Left ventricle myocardium superior (tissue), 1 donor: ENCODE results near the gene SLC7A10. TPM values are rescaled to one million over a fixed set of nuclear protein-coding genes. Genes with fewer than 3 reads are reported as not detected.
A peak's percentile ranks its signal among the peaks of the same experiment; 100 is the strongest.

Experiments
- ATAC-seq: fragments of 200-7000 bp; cut with Tn5 transposase; one replicate; pipeline ENCODE4 v1.9.1; 2020; ENCODE audit warnings: mild to moderate bottlenecking, moderate library complexity
- DNase-seq: peaks from one replicate; pipeline ENCODE4 v3.0.0-alpha.2; 2020
- intact Hi-C: fragments of 100-400 bp; cut with micrococcal nuclease; formaldehyde crosslinking; loops from one replicate; pipeline ENCODE4 v1.11.0; 2022
- total RNA-seq: library from RNA; stranded (reverse); fragmentation: NEBNext Ultra II Directional; extraction: Animal tissue kit (Norgen Biotek cat#: 25700); gene quantifications from one replicate; pipeline ENCODE4 v1.2.1, GENCODE V29; 2021
- donor health status: DM: no; HTN: yes; CAD: no; lungs with severe emphysema.

Gene SLC7A10
- total RNA-seq, 1 donor from 2014 or later = not detected

DNA sequence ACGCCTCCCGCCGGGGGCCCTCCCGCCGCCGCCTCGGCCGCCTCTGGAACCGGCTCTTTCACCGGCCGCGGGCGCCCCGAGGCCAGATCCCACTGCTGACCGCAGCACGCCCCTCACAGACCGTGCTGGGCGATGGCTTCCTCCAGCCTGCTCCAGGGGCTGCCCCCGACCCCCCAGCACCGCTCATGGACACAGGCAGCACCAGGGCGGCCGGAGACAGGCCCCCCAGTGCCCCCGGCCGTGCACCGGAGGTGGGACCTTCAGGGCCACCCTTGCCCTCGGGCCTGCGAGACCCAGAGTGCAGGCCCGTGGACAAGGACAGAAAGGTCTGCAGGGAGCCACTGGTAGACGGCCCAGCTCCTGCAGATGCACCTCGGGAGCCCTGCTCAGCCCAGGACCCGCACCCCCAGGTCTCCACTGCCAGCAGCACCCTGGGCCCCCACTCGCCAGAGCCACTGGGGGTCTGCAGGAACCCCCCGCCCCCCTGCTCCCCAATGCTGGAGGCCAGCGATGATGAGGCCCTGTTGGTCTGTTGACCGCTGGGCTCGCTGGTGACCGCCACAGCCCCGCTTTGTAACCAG, 18.5 kb downstream of the SLC7A10 start:
- ATAC-seq = no peak
- intact Hi-C loops = no loop called here

DNA sequence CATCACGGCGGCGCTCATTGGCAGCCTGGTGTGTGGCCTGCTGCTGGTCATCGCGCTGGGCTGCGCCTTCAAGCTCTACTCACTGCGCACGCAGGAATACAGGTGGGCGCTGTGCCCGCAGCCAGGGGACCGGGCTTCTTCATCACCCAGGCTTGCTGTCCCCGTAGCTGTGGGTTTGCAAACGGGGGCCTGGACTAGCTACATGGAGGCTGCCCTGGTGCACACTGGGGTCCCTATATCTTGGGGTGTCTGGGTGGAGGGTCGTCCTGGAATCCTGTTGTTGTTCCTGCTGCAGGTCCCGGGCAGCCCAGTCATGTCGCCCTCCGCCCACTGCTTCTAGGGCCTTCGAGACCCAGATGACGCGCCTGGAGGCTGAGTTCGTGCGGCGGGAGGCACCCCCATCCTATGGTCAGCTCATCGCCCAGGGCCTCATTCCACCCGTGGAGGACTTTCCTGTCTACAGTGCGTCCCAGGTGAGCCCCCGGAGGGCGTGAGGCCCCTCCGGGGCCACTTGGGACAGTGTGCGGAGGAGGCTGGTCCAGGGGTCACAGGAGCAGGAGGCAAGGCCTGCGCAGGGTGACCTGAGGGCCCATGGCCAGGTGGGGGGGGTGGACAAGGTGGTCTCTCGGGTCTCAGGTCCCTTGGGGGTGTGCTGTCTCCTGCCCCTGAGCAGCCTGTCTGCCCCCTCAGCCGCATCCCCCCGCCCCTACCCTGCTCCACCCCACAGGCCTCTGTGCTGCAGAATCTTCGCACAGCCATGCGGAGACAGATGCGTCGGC, 19.2 kb downstream of the SLC7A10 start:
- intact Hi-C loops = no loop called here
- no peak for DNase-seq
- ATAC-seq = no peak

More for the DNA sequence above, 18.5 kb downstream of the SLC7A10 start:
- no peak for DNase-seq

DNA sequence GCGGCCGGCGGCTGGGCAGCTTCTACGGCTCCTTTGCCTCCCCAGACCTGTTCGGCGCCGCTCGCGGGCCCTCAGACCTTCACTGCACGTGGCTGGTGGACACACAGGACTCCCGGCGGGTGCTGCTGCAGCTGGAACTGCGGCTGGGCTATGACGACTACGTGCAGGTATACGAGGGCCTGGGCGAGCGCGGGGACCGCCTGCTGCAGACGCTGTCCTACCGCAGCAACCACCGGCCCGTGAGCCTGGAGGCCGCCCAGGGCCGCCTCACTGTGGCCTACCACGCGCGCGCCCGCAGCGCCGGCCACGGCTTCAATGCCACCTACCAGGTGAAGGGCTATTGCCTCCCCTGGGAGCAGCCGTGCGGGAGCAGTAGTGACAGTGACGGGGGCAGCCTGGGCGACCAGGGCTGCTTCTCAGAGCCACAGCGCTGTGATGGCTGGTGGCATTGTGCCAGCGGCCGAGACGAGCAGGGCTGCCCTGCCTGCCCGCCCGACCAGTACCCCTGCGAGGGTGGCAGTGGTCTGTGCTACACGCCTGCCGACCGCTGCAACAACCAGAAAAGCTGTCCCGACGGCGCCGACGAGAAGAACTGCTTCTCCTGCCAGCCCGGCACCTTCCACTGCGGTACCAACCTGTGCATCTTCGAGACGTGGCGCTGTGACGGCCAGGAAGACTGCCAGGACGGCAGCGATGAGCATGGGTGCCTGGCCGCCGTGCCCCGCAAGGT, 20.0 kb downstream of the SLC7A10 start:
- ATAC-seq (no peak), DNase-seq (no peak)
- intact Hi-C loops = no loop called here

DNA sequence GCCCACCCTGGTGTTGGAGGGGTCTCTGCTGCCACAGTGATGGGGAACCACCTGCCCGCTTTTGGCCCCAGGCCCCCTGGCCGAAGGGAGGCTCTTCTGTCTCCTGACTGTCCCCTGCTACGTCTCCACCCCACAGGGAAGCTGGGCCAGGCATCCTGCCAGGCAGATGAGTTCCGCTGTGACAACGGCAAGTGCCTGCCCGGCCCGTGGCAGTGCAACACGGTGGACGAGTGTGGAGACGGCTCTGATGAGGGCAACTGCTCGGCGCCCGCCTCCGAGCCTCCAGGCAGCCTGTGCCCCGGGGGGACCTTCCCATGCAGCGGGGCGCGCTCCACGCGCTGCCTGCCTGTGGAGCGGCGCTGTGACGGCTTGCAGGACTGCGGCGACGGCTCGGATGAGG, 20.5 kb downstream of the SLC7A10 start:
- ATAC-seq (no peak), DNase-seq (no peak)
- intact Hi-C loops = no loop called here

DNA sequence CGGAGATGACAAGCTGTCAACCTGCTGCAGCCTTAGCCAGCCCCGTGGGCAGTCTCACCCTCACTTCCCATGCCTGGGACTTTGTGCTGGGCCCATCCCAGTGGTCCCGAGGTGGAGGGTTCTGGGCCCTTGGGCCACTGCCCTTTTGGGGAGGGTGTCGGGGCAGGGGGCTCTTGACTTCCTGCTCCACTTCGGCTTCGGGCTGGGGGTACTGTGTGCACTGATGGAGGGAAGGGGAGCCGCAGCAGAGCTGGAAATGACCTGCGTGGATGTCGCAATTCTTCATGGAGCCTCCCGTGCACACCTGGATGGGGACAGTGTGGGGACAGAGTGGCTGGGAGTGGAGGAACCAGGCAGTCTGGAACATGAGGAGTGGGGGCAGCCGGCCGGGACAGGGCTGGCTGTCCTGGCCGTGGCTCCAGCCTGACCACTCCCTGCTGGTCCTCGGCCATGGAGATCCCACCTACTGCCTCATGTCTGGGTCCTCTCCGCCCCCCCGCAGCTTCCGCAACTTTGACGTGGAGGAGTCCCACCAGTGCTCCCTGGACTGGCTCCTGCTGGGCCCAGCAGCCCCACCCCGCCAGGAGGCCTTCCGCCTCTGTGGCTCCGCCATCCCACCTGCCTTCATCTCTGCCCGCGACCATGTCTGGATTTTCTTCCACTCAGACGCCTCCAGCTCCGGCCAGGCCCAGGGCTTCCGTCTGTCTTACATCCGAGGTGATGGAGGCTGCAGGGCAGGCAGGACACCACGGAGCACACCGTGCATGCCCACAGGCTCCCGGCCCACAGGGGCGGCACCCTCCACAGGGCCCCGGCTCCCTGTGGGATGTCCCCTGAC, 21.3 kb downstream of the SLC7A10 start:
- DNase-seq (no peak), ATAC-seq (no peak)
- intact Hi-C loops = no loop called here

DNA sequence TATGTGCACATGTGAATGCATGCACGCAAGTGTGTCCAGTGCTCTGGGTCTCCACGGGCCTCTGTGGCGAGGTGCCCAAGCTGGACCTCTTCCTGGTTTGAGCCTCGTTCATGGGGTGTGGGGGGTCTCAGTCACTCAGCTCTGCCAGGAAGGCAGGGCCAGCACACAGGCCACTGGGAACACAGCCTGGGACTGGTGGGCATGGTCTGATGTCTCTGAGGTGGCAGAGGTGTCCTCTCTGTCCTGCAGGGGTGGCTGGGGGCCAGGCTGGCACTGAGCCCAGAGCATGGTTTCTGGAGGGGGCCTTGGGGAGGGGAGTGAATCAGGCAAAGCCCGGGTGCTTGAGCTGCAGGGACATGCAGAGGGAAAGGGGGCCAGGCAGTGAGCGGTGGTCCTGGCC, 22.1 kb downstream of the SLC7A10 start:
- DNase-seq = no peak
- intact Hi-C loops = no loop called here
- ATAC-seq = no peak

DNA sequence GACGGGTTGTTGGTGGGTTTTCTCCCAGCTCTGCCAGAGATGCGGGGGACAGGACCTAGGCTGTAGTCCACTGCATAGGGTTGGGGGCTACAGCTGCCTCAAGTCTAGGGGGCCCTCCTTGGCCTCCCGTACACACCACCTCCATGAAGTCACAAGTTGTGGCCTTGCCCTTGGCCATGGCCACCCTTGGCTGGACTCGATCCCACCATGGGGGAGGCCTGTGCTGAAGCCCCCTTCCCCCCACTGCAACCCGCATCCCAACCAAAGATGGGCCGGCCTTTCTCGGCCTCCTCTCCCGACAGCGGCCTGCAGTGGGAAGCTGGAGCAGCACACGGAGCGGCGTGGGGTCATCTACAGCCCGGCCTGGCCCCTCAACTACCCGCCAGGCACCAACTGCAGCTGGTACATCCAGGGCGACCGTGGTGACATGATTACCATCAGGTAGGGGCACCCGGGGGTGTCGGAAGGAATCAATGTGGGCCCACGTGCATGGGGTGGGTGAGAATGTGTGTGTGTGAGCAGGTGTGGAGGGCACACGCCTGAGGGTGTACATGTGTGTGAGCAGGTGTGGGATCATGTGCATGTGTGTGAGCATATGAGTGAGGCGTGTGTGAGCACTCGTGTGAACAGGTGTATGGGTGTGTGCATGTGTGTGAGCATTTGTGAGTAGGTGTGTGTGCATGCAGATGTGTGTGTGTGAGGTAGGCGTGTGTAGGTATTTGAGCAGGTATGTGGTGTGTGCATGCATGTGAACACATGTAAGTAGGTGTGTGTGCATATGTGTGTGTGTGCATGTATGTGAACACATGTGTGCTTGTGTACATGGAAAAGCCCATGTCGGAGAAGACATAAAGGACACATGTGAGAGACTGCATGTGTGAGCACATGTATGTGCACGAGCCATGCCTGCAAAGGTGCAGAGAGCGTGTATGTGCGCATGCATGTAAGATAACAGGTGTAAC, 22.8 kb downstream of the SLC7A10 start:
- no peak for ATAC-seq
- intact Hi-C loops = no loop called here

DNA sequence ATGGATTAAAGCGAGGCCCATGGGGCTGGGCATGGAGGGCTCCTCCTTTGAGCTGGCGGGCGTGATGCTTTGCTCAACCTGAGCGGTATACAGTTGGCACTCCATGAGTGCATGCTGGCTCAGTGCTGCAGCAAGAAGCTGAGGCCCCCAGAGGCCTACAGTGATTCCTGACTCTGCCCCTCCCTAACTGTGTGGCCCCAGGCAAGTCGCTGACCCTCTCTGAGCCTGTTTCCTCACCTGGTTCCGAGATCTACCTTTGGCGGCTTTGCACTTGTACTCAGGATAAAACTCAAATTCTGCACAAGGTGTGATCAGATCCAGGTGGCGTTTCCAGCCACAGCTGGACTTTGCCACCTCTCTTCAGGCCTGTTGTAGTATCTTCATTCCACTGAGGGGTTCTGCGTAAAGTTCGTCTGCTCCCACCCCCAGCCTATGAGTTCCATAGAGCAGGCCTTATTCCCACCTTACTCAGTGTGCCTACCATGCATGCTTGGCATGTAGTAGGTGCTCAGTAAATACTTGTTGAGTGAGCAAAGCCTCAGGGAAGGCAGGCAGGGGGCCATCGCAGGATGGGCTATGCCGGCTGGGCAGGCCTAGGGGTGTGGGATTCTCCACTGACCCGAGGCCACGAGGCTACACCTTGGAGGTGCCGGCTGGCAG, 23.6 kb downstream of the SLC7A10 start:
- intact Hi-C loops = no loop called here
- no peak for ATAC-seq
- no peak for DNase-seq

More for the DNA sequence above, 22.8 kb downstream of the SLC7A10 start:
- DNase-seq = no peak

DNA sequence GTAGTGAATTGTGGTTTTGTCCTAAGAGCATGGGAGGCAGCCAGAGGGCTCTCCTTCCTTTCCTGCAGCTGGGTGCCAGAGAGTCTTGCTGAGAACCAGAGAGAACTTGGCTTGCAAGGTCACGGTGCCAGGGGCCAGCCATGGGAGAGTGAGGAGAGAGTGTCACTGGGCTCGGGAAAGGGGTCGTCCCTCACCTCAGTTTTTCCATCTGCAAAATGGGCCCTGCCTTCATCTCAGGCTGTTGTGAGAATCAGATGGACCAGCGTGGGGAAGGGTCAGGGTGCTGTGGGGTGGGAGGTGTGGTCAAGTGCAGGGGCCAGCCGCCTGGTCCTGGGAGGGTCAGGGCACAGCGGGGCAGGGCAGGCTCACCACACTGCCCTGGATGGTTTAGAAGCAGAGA, 24.2 kb downstream of the SLC7A10 start:
- intact Hi-C loops = no loop called here
- DNase-seq (no peak), ATAC-seq (no peak)

DNA sequence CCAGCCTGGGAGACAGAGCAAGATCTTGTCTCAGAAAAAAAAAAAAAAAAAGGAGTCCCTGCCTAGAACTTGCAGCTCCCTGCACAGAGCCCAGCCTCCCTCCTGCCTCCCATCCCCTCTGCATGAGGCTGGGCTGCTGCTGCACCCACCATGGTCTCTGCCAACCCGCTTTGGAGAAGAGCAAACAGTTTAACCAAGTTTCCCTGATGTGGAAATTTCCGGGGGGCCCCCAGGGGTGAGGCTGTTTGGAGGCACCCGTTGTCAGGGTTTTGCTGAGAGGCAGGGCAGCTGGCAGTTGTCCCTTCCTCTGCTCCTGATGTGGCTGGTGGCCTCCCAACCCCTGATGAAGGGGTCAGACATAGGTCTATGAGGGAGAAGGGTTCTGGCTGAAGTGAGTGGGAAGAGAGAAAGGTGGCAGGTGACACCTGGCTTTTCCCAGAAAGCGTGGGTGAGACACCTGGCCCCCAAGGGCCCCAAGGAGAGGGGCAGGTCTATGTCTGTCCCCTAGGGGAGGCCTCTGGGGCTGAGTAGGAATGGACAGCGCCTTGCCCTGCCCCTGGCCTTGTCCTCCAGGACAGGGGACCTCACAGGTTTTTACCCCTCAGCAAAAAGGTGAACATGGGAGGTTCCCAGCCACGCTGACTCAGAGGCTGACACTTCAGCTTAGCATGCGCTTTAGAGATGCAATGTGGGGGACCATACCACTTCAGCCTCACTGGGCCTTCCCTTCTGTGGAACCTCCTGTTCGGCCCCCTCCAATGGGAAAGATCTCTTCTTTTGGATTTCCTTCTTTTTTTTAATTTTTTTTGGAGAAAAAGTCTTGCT, 26.0 kb downstream of the SLC7A10 start:
- DNase-seq (no peak), ATAC-seq (no peak)
- intact Hi-C loops = no loop called here

DNA sequence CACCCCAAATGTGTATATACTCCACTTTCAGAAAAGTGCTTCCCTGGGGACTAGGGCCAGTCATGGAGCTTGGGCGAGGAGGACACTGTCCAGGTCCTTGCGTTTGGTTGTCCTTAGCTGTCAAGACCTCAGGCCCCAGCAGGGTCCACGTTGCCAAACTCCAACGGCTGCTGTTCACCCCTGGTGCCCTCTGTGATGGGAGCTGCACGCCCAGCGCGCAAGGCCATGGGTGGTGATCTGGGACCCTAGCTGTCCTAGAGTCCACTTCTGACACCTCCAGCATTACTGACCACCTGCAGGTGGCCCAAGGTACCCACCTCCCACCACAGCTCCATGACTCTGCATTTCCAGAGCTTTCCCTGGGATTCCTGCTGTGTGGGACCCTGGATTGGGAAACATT, 27.5 kb downstream of the SLC7A10 start:
- no peak for ATAC-seq
- DNase-seq = no peak
- intact Hi-C loops = no loop called here

DNA sequence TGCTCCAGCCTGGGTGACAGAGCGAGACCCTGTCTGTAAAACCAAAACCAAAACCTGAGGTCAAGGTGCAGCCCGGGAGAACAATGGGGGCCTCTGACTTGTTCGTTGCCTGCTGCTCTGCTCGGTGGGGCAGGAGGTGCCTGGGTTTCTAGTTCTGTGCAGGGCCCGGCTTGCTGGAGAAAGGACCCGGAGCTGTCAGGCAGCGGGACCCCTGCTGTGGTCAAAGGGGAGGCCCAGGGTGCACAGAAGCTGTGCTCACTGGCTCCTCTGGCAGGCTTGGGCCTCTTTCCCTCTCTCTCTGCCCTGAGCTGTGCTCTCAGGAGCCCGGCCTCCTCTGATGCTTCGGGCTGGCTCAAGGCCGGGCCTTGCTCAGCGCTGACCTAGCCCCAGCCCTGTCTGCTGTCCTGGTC, 28.1 kb downstream of the SLC7A10 start:
- intact Hi-C loops = no loop called here
- no peak for DNase-seq
- ATAC-seq = no peak

DNA sequence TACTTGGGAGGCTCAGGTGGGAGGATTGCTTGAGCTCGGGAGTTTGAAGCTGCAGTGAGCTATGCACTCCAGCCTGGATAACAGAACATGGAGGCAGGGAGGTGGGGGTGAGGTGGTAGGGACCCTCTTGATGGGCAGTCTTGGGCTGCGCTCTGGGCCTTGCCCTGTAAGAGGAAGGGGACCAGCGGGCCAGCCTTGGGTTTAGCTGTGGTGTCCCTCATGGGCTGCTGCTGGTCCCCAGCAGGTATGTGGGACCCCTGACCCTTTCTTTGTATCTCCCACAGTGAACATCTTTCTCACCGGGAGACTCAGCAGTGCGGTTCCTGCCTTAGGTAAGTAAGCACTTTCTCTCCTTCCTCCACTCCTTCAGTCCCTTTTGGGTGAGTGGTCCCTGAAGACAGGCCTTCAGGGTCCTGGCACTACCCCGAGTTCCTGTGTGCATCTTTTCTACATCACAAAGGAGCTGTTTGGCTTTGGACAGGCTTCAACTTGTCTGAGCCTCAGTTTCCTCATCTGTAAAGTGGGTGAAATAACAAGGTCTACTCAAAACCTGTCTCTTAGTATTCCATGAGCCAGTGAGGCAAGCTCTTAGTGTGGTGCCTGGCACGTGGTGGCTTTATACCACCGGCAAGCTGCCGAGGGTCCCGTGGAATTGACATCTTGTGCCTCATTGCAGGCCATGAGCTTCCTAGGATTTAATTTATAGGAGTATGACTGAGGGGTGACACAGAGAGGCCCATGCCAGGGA, 29.0 kb downstream of the SLC7A10 start:
- DNase-seq (peak; percentile 3), ATAC-seq (no peak)
- intact Hi-C loops = no loop called here

DNA sequence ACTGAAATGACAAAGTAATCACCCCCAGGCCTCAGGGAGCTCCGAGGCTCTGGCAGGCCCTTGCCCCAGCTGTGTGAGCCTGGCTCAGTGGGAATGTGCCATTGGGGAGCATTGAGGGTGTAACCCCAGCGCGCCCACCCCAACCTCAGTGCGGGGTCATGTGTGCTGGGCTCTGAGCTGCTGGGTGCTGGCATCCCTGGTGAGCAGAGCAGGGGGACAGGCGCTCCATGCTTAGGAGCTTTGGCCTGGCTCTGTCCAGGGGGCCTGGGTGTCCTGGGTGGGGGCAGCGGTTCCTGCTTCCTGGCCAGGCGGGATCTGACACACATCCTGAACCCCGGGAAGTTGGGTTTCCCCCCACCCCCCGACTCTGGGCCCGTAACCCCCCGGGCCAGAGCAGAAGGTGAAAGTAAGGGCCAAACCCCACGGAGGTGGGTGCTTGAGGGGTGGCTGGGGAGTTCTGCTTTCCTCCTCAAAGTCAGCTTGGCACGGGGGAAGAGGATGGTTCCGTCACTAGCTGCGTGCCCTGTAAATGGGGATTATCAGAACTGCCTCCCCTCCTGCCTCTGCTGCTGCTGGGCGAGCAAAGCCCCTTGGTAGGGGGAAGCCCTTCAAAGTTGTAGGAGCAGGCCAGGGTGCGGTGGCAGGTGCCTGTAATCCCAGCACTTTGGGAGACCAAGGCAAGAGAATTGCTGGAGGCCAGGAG, 29.9 kb downstream of the SLC7A10 start:
- intact Hi-C loops = no loop called here
- no peak for ATAC-seq
- DNase-seq = peak; percentile 11

DNA sequence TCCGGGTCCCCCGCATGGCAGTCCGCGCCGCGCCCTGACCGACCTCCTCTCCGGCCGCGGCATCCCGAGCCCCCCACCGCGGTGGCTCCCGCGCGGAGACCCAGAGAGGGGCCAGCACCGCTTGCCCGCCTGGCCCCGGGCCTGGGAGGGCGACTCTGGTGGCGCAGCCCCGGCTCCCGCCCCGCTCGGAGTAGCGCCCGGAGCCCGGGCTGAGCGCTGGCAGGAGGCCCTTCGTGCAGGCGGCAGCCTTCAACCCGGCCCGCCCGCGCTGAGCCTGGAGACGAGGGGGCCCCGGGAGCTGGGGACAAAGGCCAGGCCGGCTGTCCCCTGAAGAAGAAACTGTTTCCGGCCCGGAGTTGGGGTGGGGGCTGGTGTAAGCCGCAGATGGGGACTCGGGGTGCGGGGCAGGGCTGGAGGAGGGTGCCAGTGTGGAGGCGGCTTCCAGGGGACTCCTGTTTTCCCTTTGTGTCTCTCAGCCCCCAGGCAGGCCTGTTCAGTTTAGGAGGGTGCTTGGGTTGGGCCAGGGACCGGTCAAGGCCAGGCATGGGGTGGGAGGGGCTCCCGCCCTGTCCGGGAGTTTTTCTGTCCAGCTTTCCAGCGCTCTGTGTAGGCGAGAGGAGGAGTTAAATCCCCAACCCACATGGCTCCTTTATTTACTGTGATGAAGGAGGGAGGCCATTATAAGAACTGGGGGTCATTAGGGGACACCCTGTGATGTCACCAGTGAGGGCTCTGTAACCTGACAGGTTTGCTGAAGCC, 30.6 kb downstream of the SLC7A10 start:
- peak; percentile 64 for DNase-seq
- intact Hi-C loops = no loop called here
- ATAC-seq = peak; percentile 78
